IMR-90 (cell line): Measurements from ENCODE around the gene PTP4A2.

Source experiments
- CEBPB ChIP-seq: IDR thresholded peaks from 2 replicates; pipeline ENCODE4 v1.6.1; 2012; ENCODE audit warnings: low read depth, low read length, improper control_type of control experiment
- CHD1 ChIP-seq: IDR thresholded peaks from 2 replicates; pipeline ENCODE4 v1.6.1; 2012; ENCODE audit warnings: low read depth, low read length, improper control_type of control experiment
- FOS ChIP-seq: fragments of 150-350 bp; IDR thresholded peaks from 2 replicates; pipeline ENCODE4 v1.6.1; 2016; ENCODE audit warnings: low read depth, low read length
- MAZ ChIP-seq: IDR thresholded peaks from 2 replicates; pipeline ENCODE4 v1.6.1; 2012; ENCODE audit warnings: low read depth, mild to moderate bottlenecking, low read length, improper control_type of control experiment, moderate library complexity, borderline replicate concordance
- MXI1 ChIP-seq: IDR thresholded peaks from 2 replicates; pipeline ENCODE4 v1.6.1; 2012; ENCODE audit warnings: low read depth, mild to moderate bottlenecking, low read length, moderate library complexity, borderline replicate concordance
- POLR2A ChIP-seq: IDR thresholded peaks from 2 replicates; pipeline ENCODE4 v1.6.1; 2012; ENCODE audit warnings: mild to moderate bottlenecking, low read depth, low read length
- RAD21 ChIP-seq: IDR thresholded peaks from 2 replicates; pipeline ENCODE4 v1.6.1; 2012; ENCODE audit warnings: low read length, improper control_type of control experiment
- RCOR1 ChIP-seq: IDR thresholded peaks from 2 replicates; pipeline ENCODE4 v1.6.1; 2012; ENCODE audit warnings: mild to moderate bottlenecking, low read length, improper control_type of control experiment; ENCODE audit not compliant: insufficient replicate concordance
- RFX5 ChIP-seq: IDR thresholded peaks from 2 replicates; pipeline ENCODE4 v1.8.0; 2012; ENCODE audit warnings: low read depth, mild to moderate bottlenecking, low read length, moderate library complexity
- SMC3 ChIP-seq: fragments of 150-350 bp; IDR thresholded peaks from 2 replicates; pipeline ENCODE4 v1.6.1; 2016; ENCODE audit warnings: low read depth, mild to moderate bottlenecking, antibody characterized with exemption, low read length, moderate library complexity
- TF ChIP-seq, protein P1 (sequence below): conservative IDR thresholded peaks from 2 replicates; pipeline ENCODE4 v1.5.1; 2012; ENCODE audit warnings: mild to moderate bottlenecking, low read depth, low read length, improper control_type of control experiment
- TF ChIP-seq, protein P2 (sequence below): fragments of 150-350 bp; IDR thresholded peaks from 2 replicates; pipeline ENCODE4 v1.6.1; 2016; ENCODE audit warnings: low read depth, mild to moderate bottlenecking, low read length, moderate library complexity, borderline replicate concordance
- TF ChIP-seq, protein P3 (sequence below): fragments of 150-350 bp; IDR thresholded peaks from 2 replicates; pipeline ENCODE4 v1.6.1; 2017; ENCODE audit warnings: mild to moderate bottlenecking, antibody characterized with exemption, low read length, low read depth

DNA sequence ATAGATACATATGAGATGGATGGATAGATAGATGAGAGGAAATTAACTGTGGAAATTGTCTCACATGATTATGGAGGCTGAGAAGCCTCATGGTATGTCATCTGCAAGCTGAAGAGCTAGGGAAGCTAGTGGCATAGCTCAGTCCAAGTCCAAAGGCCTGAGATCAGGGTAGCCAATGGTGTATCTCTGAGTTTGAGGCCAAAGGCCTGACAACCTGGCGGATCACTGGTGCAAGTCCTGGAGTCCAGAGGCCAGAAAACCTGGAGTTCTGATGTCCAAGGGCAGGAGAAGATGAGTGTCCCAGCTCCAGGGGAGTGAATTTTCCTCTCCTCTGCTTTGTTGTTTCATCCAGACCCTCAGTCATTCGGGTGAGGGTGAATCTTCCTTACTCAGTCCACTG, 78.4 kb downstream of the PTP4A2 start:
- TF ChIP-seq POLR2A (no peak), SMC3 (no peak), RAD21 (no peak), FOS (no peak), MXI1 (no peak), RFX5 (no peak), RCOR1 (no peak), CHD1 (no peak), MAZ (no peak), CEBPB (no peak)
- TF ChIP-seq, protein P1, sequence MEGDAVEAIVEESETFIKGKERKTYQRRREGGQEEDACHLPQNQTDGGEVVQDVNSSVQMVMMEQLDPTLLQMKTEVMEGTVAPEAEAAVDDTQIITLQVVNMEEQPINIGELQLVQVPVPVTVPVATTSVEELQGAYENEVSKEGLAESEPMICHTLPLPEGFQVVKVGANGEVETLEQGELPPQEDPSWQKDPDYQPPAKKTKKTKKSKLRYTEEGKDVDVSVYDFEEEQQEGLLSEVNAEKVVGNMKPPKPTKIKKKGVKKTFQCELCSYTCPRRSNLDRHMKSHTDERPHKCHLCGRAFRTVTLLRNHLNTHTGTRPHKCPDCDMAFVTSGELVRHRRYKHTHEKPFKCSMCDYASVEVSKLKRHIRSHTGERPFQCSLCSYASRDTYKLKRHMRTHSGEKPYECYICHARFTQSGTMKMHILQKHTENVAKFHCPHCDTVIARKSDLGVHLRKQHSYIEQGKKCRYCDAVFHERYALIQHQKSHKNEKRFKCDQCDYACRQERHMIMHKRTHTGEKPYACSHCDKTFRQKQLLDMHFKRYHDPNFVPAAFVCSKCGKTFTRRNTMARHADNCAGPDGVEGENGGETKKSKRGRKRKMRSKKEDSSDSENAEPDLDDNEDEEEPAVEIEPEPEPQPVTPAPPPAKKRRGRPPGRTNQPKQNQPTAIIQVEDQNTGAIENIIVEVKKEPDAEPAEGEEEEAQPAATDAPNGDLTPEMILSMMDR = no peak
- TF ChIP-seq, protein P2, sequence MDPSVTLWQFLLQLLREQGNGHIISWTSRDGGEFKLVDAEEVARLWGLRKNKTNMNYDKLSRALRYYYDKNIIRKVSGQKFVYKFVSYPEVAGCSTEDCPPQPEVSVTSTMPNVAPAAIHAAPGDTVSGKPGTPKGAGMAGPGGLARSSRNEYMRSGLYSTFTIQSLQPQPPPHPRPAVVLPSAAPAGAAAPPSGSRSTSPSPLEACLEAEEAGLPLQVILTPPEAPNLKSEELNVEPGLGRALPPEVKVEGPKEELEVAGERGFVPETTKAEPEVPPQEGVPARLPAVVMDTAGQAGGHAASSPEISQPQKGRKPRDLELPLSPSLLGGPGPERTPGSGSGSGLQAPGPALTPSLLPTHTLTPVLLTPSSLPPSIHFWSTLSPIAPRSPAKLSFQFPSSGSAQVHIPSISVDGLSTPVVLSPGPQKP = no peak
- TF ChIP-seq, protein P3, sequence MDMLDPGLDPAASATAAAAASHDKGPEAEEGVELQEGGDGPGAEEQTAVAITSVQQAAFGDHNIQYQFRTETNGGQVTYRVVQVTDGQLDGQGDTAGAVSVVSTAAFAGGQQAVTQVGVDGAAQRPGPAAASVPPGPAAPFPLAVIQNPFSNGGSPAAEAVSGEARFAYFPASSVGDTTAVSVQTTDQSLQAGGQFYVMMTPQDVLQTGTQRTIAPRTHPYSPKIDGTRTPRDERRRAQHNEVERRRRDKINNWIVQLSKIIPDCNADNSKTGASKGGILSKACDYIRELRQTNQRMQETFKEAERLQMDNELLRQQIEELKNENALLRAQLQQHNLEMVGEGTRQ = no peak
